Lower leg skin (tissue), 3 donors: ENCODE results near the gene DAB2IP.

Source experiments
- POLR2A ChIP-seq, 2 donors: fragments of 450-650 bp; IDR thresholded peaks; one replicate each; pipeline ENCODE4 v1.6.1; 2016 to 2017; ENCODE audit warnings: antibody characterized with exemption in 2 of 2, mild to moderate bottlenecking in 1 of 2, moderate library complexity in 1 of 2
- TF ChIP-seq, protein P1 (sequence below), 3 donors: fragments of 450-650 bp; IDR thresholded peaks; one replicate each; pipeline ENCODE4 v1.5.1; 2016; ENCODE audit warnings: antibody characterized with exemption in 3 of 3, mild to moderate bottlenecking in 3 of 3, moderate library complexity in 2 of 3

DNA sequence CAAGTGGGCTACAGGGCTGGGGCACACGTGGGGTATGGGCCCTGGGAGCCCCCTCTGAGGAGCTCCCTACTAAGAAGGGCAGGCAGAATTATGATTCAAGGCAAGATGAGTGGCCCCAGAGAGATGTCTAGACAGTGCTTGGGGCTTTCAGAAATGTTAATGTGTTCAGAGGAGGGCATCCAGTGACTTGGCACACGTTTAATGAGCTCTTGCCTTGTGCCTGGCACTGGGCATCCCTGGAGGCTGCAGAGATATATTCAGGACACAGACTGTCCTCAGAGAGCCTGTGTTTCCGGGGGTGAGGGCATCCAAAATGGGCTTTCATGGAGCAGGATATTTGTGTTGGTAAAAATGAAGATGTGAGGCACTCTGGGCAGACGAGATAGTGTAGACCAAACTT is 25.4 kb upstream of the DAB2IP start:
- TF ChIP-seq POLR2A (IDR thresholded peaks at IDR 0.05) = no peak
- TF ChIP-seq, protein P1, sequence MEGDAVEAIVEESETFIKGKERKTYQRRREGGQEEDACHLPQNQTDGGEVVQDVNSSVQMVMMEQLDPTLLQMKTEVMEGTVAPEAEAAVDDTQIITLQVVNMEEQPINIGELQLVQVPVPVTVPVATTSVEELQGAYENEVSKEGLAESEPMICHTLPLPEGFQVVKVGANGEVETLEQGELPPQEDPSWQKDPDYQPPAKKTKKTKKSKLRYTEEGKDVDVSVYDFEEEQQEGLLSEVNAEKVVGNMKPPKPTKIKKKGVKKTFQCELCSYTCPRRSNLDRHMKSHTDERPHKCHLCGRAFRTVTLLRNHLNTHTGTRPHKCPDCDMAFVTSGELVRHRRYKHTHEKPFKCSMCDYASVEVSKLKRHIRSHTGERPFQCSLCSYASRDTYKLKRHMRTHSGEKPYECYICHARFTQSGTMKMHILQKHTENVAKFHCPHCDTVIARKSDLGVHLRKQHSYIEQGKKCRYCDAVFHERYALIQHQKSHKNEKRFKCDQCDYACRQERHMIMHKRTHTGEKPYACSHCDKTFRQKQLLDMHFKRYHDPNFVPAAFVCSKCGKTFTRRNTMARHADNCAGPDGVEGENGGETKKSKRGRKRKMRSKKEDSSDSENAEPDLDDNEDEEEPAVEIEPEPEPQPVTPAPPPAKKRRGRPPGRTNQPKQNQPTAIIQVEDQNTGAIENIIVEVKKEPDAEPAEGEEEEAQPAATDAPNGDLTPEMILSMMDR (IDR thresholded peaks at IDR 0.05) = no peak
